Testis (tissue), 3 donors: ENCODE results near the gene SPA17. TPM values are rescaled to one million over a fixed set of nuclear protein-coding genes. Genes with fewer than 3 reads are reported as not detected.

Experiments used
- DNase-seq: peaks from one replicate; pipeline ENCODE4 v3.0.0-alpha.2; 2019
- H3K27ac ChIP-seq, 2 donors: fragments of 200-600 bp; sonication (generic); one replicate each; pipeline ENCODE4 v1.5.1; 2019
- H3K27me3 ChIP-seq: fragments of 200-600 bp; sonication (generic); one replicate; pipeline ENCODE4 v1.5.1; 2019
- H3K36me3 ChIP-seq: fragments of 200-600 bp; sonication (generic); one replicate; pipeline ENCODE4 v1.5.1; 2017; ENCODE audit warnings: low read depth; ENCODE audit errors: missing control alignments
- H3K4me1 ChIP-seq: fragments of 200-600 bp; sonication (generic); one replicate; pipeline ENCODE4 v1.5.1; 2019
- H3K4me3 ChIP-seq, 2 donors: fragments of 200-600 bp; sonication (generic); one replicate each; pipeline ENCODE4 v1.5.1; 2017 to 2019
- H3K9me3 ChIP-seq: fragments of 200-600 bp; sonication (generic); one replicate; pipeline ENCODE4 v1.5.1; 2017
- CTCF ChIP-seq, 3 experiments: fragments of 450-650 bp in 2 of 3; fragments of 200-600 bp in 1 of 3; sonication (generic) in 1 of 3; IDR thresholded peaks; one replicate each; pipeline ENCODE4 v1.5.1; 2016 to 2019; ENCODE audit warnings: antibody characterized with exemption in 3 of 3, mild to moderate bottlenecking in 2 of 3, moderate library complexity in 1 of 3
- POLR2A ChIP-seq: fragments of 450-650 bp; IDR thresholded peaks from one replicate; pipeline ENCODE4 v1.6.1; 2017; ENCODE audit warnings: antibody characterized with exemption, mild to moderate bottlenecking, moderate library complexity
- whole genome bisulfite sequencing, 2 donors: methylation state at CpG; one replicate each; pipeline ENCODE4 v1.1.5; 2018; 5-methylcytosine and 5-hydroxymethylcytosine counted together
- intact Hi-C: fragments of 100-400 bp; cut with DNase I; formaldehyde crosslinking; loops from one replicate; pipeline ENCODE4 v1.15.1; 2023; ENCODE audit warnings: low total_unique reads
- polyA plus RNA-seq: library from polyadenylated mRNA; stranded (reverse); fragments of 350-450 nt; fragmentation: Illumina TruSeq; extraction: RNeasy Lipid Tissue Mini Kit (QIAGEN cat#74804); gene quantifications from one replicate; pipeline ENCODE4 v1.2.3, GENCODE V29; 2014; ENCODE audit warnings: low read depth, low replicate concordance; ENCODE audit not compliant: insufficient read depth
- total RNA-seq, 2 donors: library from RNA; depleted of rRNA; stranded (reverse); fragments of >200 nt; gene quantifications; one replicate each; pipeline ENCODE4 v1.2.3, GENCODE V29; 2016

Gene SPA17
- total and polyA plus RNA-seq, 3 donors from 2014 or later = 97.5 to 405 (median 170) TPM

- 80 to 87% methylated on average over 3 of the region's 3 CpGs for WGBS, 2 donors
Observed at GRCh38 chr11:124712392-124712791, 38.7 kb downstream of the SPA17 start.

GRCh38 chr11:124716591-124716990 lies 42.9 kb downstream of the SPA17 start:
- no peaks in the 10 kb centered on the region for H3K9me3 ChIP-seq
- intact Hi-C loops = no loop called here
- H3K4me1 ChIP-seq = no peaks in the 10 kb centered on the region
- H3K27ac ChIP-seq = no peak overlapping the region
- TF ChIP-seq POLR2A (no peak), CTCF (IDR thresholded peaks at IDR 0.05) (no peak)
- 58 to 69% methylated on average over 3 of the region's 3 CpGs for WGBS, 2 donors
- no peak overlapping the region for H3K4me3 ChIP-seq
- no peaks in the 10 kb centered on the region for H3K36me3 ChIP-seq
- no peak for DNase-seq
- no peaks in the 10 kb centered on the region for H3K27me3 ChIP-seq

More at GRCh38 chr11:124712392-124712791, 38.7 kb downstream of the SPA17 start:
- no peak for DNase-seq
- no peaks in the 10 kb centered on the region for H3K36me3 ChIP-seq
- H3K9me3 ChIP-seq = no peaks in the 10 kb centered on the region
- no peaks in the 10 kb centered on the region for H3K4me1 ChIP-seq
- TF ChIP-seq POLR2A = no peak
- no peak for TF ChIP-seq CTCF (IDR thresholded peaks at IDR 0.05)
- H3K27me3 ChIP-seq = no peaks in the 10 kb centered on the region
- no peak overlapping the region for H3K27ac ChIP-seq
- no peak overlapping the region for H3K4me3 ChIP-seq
- intact Hi-C loops = no loop called here

GRCh38 chr11:124717421-124717785 lies 43.7 kb downstream of the SPA17 start:
- no peak overlapping the region for H3K4me3 ChIP-seq
- no peak for DNase-seq
- no peaks in the 10 kb centered on the region for H3K36me3 ChIP-seq
- H3K27ac ChIP-seq = no peak overlapping the region
- TF ChIP-seq CTCF (IDR thresholded peaks at IDR 0.05) (no peak), POLR2A (no peak)
- intact Hi-C loops = no loop called here
- no peaks in the 10 kb centered on the region for H3K9me3 ChIP-seq
- no peaks in the 10 kb centered on the region for H3K27me3 ChIP-seq
- H3K4me1 ChIP-seq = no peaks in the 10 kb centered on the region
- WGBS, 2 donors = 26 to 31% methylated on average over 7 of the region's 7 CpGs

GRCh38 chr11:124717786-124718651 lies 44.3 kb downstream of the SPA17 start:
- no peak for DNase-seq
- Histone ChIP-seq H3K27me3 (no peaks in the 10 kb centered on the region), H3K4me1 (no peaks in the 10 kb centered on the region), H3K27ac (no peak overlapping the region), H3K36me3 (no peaks in the 10 kb centered on the region), H3K9me3 (no peaks in the 10 kb centered on the region), H3K4me3 (peak overlapping the region; percentile 12 to 32)
- no peak for TF ChIP-seq CTCF (IDR thresholded peaks at IDR 0.05)
- TF ChIP-seq POLR2A = no peak
- WGBS, 2 donors = 0 to 2% methylated on average over 32 to 45 of the region's 45 CpGs
- intact Hi-C loops = no loop called here

GRCh38 chr11:124718801-124719200 lies 45.1 kb downstream of the SPA17 start:
- Histone ChIP-seq H3K27ac (no peak overlapping the region), H3K27me3 (no peaks in the 10 kb centered on the region), H3K4me3 (no peak overlapping the region), H3K36me3 (no peaks in the 10 kb centered on the region), H3K9me3 (no peaks in the 10 kb centered on the region), H3K4me1 (no peaks in the 10 kb centered on the region)
- intact Hi-C loops = no loop called here
- TF ChIP-seq POLR2A (no peak), CTCF (IDR thresholded peaks at IDR 0.05) (no peak)
- DNase-seq = no peak
- WGBS, 2 donors = 22 to 26% methylated on average over 14 of the region's 14 CpGs
